NCI-H2107 (cell line): ENCODE measurements around the gene CSF3.

Source experiments
- DNase-seq: peaks from one replicate; lab custom pipeline; 2025; lab: John Stamatoyannopoulos, UW

The CSF3 gene

DNA sequence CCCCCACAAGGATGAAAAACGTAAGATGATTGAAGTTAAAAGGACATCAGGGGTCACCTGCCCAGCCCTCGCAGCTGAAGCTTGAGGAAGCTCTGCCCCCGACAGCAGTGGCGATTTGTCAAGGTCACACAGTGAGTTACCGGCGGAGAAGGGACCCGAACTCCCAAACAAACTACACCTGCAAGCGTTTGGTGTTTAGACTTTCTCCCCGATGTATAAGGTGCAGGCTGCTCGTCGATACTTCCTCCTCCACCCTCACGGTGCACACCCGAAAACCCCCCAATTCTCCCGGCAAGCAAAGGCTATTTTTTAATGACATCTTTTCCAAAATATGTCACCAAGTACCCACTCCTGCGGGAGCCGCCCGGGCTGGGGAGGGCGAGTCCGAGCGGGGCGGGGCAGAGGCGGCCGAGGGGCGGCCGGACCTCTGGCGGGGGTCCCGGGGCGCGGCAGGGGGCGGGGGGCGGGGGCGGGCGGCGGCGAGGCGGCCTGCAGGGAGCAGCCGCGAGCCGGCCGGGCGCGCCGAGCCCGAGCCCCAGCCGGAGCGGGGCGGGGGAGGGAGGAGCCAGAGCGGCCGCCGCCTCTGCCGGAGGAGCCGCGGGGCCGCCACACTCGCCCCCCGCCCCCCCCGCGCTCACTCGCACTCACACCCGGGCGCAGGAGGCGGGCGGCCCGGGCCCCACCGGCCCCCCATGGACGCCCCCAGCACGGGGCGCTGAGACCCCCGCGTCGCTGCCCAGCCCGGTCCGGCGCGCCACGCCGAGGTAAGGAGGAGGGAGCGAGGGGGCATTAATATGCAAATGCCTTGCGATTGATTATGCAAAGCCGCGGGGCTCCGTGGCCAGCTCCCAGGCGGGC is 47.3 kb downstream of the CSF3 start, which contains the start of gene THRA:
TSS of gene THRA (plus strand) at position 637 of the 858 bp plus-strand sequence. CDS start 11,524 bp downstream, outside the sequence.
- DNase-seq, result no peak

GRCh38 chr17:40063187-40063771 is 48.0 kb downstream of the CSF3 start:
- DNase-seq, result no peak

DNA sequence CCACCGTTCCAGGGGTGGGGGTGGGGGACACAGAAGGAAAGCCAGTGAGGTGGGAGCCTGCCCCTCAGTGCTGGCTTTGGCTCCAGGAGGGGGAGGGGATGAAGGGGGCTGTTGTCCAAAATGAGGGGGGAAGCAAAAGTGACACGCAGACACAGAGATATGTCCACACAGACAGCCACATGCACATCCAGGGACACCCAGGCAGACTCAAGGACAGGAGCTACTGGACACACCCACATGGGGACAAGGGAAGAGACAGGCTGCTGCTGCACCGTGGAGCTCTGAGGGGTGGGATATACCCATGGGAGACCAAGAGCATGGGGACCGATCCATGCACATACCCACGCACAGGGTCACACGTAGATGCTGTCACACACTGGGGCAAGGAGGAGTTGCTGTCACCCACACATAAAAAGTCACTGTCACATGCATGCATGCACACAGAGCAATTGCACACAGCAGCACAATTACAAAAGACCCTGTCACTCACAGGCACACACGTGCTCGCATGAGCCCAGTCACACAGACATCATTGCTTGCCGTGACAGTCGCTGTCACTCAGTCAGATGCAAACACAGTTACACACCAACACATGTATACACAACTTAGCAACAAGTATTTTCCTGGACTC is 48.8 kb downstream of the CSF3 start:
- DNase-seq, result no peak

DNA sequence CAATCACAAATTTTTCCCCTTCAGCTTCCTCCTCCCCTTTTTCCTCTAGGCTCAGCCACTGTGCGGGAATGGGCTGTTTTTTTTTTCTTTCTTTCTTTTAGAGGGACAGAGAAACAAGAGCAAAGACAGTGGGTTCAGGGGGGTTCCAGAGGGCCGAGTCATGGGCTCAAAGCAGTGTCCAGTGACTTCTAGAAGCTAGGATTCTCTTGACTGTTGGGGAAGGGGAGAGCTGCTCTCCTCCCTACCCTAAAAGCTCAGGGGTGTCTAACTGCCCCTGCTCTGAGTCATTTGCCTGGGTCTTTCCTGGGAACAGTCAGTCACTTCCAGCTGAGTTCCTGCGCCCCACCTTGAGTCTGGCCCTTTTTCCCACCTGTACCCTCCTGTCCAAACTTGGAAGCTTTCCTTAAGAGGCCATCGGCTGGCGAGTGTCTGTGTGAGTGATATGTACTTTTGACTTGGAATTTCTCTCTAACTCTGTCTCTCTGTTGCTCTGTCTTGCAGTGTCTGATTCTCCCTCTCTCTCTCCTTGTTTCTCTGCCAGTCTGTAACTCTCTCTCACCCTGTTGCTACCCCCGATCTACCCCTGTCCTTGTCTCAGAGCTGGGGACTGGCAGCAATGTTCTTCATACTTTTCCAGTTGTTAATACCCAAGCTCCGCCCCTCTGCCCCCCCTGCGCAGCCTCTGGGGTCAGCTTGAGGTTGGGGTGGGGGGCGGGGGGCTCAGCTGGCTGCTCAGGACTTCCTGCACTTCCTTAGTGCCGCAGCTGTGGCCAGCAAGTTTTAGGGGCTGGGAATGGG is 49.9 kb downstream of the CSF3 start:
- no peak for DNase-seq

GRCh38 chr17:40065769-40066510 is 50.7 kb downstream of the CSF3 start:
- DNase-seq, result no peak
